GM12892 (cell line): ENCODE results near the gene CBFB.

ENCODE experiments used
- POLR2A ChIP-seq: IDR thresholded peaks from 2 replicates; pipeline ENCODE4 v1.6.1; 2011; ENCODE audit warnings: low read depth, low read length, control low read depth
- POLR2AphosphoS5 ChIP-seq: IDR thresholded peaks from 2 replicates; pipeline ENCODE4 v1.6.1; 2011; ENCODE audit warnings: low read depth, low read length, control low read depth
- TAF1 ChIP-seq: IDR thresholded peaks from 2 replicates; pipeline ENCODE4 v1.6.1; 2011; ENCODE audit warnings: low read depth, mild to moderate bottlenecking, control low read depth, low read length, borderline replicate concordance

DNA sequence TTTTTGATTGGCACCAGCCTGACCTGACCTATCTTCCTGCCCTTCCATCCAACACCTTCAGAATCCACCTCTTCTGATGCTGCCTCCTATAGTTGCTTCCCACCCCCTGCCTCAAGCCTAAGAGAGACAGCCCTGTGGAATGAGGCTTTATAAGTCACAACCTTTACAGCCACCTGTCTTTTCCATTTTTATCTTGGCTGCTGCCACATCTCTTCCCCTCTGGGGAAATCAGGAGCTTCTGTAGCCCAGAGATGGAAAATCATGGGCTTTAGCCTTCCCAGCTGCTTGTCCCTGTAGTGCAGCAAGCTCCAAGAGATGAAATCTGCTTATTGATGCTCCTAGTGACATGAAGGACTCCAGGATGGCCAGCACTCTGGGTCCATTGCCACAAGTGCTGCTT is 99.5 kb downstream of the CBFB start:
- TF ChIP-seq POLR2A (no peak), TAF1 (no peak), POLR2AphosphoS5 (no peak)
